ENCODE results near the gene TMEM132E. TPM values are rescaled to one million over a fixed set of nuclear protein-coding genes. Genes with fewer than 3 reads are reported as not detected.

TMEM132E gene
- total RNA-seq, 2 donors from 2014 or later = 0.42 to 0.67 TPM

GRCh38 chr17:34650051-34650750 lies 70.8 kb downstream of the TMEM132E start:
- no peak for DNase-seq (ENCODE audit: low spot score)
- intact Hi-C loops (cut with DNase I) = no loop called here

GRCh38 chr17:34651402-34651811 lies 72.0 kb downstream of the TMEM132E start:
- DNase-seq (ENCODE audit: low spot score) = no peak
- intact Hi-C loops (cut with DNase I) = no loop called here

DNA sequence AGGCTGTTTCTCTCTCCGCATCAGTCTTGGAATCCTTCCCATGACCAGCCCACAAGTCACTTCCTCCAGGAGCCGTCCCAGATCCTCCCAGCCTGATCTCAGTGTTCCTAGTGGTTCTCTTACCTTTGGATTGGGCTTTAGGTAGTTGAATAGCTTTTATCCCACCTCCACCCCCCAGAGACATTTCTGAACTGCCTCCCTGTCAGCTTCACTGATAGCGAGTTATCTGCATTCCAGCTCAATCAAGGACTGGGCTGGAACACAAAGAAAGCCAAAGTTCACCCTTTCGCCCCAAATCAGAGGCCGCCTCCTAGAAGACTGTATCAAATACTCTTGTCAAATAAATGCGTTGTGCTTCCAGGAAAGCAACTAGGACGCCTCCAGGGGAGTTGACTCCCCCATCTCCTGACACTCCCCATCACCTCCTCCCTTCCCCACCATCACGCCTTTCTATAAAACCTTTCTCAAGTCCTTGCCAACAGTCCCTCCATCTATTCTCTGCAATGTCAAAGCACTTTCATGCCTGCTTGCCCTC lies 72.7 kb downstream of the TMEM132E start:
- no peak for DNase-seq (ENCODE audit: low spot score)
- intact Hi-C loops (cut with DNase I) = no loop called here

GRCh38 chr17:34653511-34653910 lies 74.1 kb downstream of the TMEM132E start:
- DNase-seq (ENCODE audit: low spot score) = no peak
- intact Hi-C loops (cut with DNase I) = no loop called here

DNA sequence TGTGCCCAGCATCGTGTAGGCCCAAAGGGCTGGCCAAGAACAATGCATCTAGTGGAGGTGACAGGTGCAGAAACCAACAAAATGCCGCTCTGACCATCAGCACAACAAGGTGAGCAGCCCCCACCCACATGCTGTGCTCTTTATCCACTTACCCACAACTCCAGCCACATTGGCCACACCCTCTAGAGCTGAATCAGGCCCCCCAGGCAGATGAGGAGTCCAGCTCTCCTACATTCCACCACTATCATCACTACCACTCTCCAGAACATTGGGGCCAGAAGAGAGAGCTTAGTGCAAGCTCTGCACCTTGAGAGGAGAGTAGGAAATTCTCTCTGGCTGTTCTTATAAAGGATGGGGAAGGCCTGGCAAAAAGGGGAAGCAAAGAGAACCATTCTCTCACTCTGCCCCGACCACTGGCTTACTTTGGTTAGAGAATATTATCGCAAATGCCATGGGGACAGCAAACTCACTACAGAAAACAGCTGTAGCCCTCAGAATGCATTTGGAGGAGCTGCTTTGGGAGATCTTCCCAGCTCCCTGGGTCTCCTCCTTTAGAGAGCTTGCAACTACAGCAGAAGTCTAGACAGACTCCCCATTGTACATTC lies 75.0 kb downstream of the TMEM132E start:
- intact Hi-C loops (cut with DNase I) = no loop called here
- no peak for DNase-seq (ENCODE audit: low spot score)

- intact Hi-C loops (cut with DNase I) = no loop called here
- DNase-seq (ENCODE audit: low spot score) = no peak
Observed at GRCh38 chr17:34654881-34655276, 75.5 kb downstream of the TMEM132E start.

DNA sequence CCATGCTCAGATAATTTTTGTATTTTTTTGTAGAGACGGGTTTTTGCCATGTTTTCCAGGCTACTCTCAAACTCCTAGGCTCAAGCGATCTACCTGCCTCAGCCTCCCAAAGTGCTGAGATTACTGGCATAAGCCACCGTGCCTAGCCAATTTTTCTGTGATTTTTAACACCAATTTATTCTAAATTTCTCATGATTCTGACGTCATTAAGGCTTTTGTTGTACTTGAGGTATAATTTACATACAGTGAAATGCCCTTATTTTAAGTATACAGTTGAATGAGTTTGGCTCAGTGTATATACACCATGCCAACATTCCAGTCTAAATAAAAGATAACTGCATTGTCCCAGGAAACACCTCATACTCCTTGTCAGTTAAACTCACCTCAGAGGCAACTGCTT lies 77.4 kb downstream of the TMEM132E start:
- no peak for DNase-seq (ENCODE audit: low spot score)
- intact Hi-C loops (cut with DNase I) = no loop called here

DNA sequence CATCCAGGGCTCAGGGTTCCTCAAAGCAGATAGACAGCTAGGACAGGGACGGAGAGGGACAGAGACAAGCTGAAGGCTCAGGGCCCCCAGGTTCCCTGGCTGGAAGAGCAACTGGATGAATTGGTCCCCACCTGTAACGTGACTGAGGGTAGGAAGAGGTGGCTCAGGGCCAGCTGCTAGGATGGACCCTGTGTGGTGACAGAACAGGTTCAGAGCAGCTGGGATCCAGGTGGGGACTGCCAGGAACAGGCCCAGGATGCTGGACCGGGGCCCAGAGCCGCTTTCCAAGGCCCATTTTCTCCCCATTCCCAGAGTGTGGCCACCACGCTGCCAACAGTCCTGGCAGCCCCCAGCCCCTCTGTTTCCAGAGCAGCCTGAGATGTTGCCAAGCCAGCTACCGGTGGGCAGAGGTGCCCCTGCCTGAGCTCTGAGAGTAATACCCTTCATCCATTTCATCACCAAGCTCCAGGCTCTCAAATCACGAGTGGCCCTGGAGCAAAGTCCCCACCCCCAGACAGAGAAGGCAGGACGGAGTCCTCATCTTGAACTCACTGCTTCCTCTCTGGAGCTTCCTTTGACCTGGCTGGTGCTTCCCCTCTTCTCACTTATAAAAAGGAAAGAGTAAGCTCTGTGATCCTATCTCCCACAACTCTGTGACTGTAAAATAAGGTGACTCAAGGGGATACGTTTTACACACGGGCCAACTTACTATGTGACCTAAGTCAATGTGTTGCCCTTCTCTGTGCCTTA lies 79.6 kb downstream of the TMEM132E start:
- no peak for DNase-seq (ENCODE audit: low spot score)
- intact Hi-C loops (cut with DNase I) = no loop called here

- intact Hi-C loops (cut with DNase I) = no loop called here
- peak; percentile 25 for DNase-seq (ENCODE audit: low spot score)
Observed at GRCh38 chr17:34663714-34664113, 84.3 kb downstream of the TMEM132E start.

DNA sequence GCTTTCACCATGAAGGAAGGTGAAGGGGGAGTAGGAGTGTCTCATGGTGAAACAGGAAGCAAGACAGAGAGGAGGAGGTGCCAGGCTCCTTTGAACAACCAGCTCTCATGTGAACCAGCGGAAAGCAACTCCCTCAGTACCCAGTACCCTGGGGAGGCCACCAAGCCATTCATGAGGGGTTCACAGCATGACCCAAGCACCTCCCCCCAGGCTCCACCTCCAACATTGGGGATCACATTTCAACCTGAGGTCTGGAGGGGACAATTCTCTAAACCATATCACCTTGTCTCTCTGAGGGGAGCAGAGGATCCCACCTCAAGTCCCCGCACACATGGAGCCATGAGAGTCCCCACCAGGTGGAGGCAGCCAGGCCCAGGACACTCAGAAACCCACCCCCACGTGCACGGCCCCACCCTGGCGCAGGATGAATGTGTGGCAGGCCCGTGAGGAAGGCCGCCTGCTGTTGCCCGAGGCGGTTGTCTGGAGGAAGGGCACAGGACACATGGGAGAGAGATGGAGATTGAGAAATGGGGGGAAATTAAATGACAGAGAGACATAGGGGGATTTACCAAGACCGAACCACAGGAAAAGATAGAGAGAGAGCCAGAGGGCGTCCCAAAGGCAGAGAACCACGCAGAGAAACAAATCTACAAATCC lies 85.9 kb downstream of the TMEM132E start:
- intact Hi-C loops (cut with DNase I) = no loop called here
- DNase-seq (ENCODE audit: low spot score) = peak; percentile 31

GRCh38 chr17:34665819-34666763 lies 86.7 kb downstream of the TMEM132E start:
- peak; percentile 67 for DNase-seq (ENCODE audit: low spot score)
- intact Hi-C loops (cut with DNase I) = no loop called here

GRCh38 chr17:34667656-34668055 lies 88.3 kb downstream of the TMEM132E start:
- DNase-seq (ENCODE audit: low spot score) = peak; percentile 53
- intact Hi-C loops (cut with DNase I) = no loop called here

DNA sequence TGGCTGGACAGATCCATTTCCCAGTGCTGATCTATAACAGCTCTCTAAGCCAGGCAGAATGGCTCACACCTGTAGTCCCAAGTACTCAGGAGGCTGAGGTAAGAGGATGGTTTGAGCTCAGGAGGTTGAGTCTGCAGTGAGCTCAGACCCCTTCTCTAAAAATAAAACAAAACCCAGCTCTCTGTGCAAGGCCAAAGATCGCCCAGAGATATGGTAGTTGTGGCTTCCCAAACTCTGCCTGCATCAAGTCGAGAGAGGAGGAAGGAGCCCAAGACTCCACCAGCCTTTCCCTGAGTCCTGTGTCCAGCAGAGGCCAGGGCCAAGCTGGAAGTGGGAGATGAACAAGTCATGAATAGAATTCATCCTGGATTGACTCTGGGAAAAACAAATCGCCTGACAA lies 88.8 kb downstream of the TMEM132E start:
- DNase-seq (ENCODE audit: low spot score) = peak; percentile 23
- intact Hi-C loops (cut with DNase I) = no loop called here

GRCh38 chr17:34669511-34669910 lies 90.1 kb downstream of the TMEM132E start:
- intact Hi-C loops (cut with DNase I) = no loop called here
- peak; percentile 11 for DNase-seq (ENCODE audit: low spot score)

DNA sequence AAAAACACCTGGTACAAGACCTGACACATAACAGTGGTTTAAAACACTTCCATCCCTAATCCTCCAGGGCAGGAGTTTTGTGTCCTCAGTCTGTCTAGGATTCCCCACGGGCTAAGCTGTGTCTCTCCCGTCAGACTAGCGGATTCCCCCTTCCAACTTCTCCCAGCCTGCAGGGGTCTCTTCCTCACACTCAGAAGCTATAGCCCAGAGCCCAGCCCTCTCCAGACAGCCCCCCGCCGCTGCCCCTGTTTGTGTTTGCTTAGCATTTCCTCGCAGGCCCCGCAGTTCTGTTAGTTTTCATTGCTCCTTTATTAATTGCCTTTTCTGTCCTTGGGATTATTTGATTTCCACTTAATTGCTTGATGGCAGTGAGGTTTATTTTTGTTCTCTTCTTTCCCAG lies 91.2 kb downstream of the TMEM132E start:
- peak; percentile 32 for DNase-seq (ENCODE audit: low spot score)
- intact Hi-C loops (cut with DNase I) = no loop called here

GRCh38 chr17:34671191-34671590 lies 91.8 kb downstream of the TMEM132E start:
- DNase-seq (ENCODE audit: low spot score) = peak; percentile 29
- intact Hi-C loops (cut with DNase I) = no loop called here

DNA sequence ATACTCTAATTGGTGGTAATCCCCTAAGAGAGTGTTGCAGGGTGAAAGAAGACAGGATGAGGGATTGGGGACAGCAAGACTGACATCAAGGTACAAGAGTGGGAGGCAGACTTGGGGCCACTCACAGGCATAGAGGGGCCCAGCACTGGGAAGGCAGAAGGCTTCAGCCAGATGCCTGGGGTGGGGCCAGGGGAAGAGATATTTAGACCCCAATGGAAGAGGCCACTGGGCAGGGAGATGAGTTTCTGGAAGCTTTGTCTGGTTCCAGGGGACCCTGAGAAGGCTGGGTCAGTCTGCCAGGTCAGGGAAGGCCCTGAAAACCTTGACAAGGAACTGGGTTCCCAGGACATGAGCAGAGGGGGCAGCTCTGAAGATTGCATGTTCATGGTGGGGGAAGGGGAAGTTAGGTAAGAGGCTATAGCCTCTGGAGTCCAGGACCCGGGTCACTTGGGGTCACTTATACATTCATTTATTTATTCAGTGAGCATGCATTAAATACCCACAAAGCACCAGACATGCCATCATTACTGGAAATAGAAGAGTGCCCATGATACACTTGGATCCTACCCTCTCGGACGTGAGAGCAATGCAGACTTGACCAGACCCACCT lies 92.9 kb downstream of the TMEM132E start:
- intact Hi-C loops (cut with DNase I) = no loop called here
- peak; percentile 52 for DNase-seq (ENCODE audit: low spot score)

DNA sequence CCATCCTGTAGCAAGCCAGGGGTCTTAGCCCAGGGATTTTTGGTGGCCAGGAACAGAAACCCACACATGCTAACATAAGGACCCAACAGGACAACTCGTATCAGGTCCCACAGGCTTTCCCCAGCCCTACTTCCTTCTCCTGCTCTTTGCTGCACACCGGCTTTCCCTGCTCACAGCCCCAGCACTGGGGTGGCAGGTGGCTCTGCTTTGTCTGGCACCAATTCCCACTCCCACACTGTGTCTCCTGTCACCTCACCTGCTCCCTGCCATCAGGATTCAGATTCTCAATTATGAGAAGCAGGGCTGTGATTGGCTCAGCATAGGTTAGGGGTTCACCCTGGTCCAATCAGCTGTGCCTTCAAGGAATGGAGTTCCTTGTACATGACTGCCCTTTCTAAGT lies 94.1 kb downstream of the TMEM132E start:
- peak; percentile 2 for DNase-seq (ENCODE audit: low spot score)
- intact Hi-C loops (cut with DNase I) = no loop called here
